GM23248 (cell line): ENCODE results near the gene LPGAT1.

Experiments used
- EZH2 ChIP-seq: fragments of 200-600 bp; sonication (generic); IDR thresholded peaks from 2 replicates; pipeline ENCODE4 v1.6.1; 2018; ENCODE audit warnings: antibody characterized with exemption, mild to moderate bottlenecking; ENCODE audit not compliant: insufficient read depth, poor library complexity, severe bottlenecking
- EZH2phosphoT487 ChIP-seq: fragments of 200-600 bp; sonication (generic); IDR thresholded peaks from 2 replicates; pipeline ENCODE4 v1.6.1; 2018; ENCODE audit warnings: antibody characterized with exemption, moderate library complexity, mild to moderate bottlenecking, low read depth; ENCODE audit not compliant: insufficient read depth

DNA sequence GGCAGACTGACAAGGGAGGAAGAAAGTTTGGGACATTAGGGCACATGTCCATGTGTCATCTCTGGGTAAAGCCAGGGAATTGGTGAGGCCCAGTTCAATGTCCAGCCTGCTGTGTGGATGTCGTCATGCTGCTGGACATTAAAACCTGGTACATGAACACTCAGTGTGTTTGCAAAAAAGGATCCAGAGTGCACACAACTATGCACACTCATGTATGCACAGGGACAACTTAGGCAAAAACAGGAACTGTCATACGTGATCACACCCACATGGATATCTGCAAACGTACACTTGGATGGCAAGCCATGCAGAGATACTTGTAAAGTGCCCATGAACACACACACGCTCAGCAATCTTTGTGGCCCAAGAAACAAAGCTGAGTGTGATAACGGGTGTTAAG, 107.3 kb downstream of the LPGAT1 start:
- no peak for TF ChIP-seq EZH2
- TF ChIP-seq EZH2phosphoT487, result no peak
